ENCODE results near the gene RNF17. TPM values are rescaled to one million over a fixed set of nuclear protein-coding genes. Genes with fewer than 3 reads are reported as not detected.
"Not testable (repeated sequence)": the region's sequence is repeated elsewhere in the genome, so short reads cannot be mapped to it uniquely, and the experiment has no call there.

The RNF17 gene
- total RNA-seq, 1 donor from 2014 or later: not detected

DNA sequence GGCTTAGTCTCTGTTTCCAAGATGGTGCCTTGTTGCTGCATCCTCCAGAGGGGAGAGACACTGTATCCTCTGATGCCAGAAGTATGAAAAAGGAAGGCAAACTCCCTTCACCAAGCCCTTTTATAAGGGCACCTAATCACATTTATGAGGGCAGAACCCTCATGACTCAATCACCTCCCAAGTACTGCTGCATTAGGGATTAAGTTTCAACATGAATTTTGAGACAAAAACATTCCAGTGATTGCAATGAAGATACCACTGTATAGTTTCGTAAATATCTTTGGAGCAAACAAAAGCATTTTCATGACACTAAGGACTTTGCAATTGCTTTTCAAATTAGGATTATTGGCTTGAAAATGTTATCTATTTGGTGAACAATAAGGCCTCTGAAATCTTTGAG, 63.8 kb downstream of the RNF17 start:
- no peaks in the 10 kb centered on the region for H3K27me3 ChIP-seq
- no peak for TF ChIP-seq EZH2 (IDR thresholded peaks at IDR 0.05)
- TF ChIP-seq, protein P1, sequence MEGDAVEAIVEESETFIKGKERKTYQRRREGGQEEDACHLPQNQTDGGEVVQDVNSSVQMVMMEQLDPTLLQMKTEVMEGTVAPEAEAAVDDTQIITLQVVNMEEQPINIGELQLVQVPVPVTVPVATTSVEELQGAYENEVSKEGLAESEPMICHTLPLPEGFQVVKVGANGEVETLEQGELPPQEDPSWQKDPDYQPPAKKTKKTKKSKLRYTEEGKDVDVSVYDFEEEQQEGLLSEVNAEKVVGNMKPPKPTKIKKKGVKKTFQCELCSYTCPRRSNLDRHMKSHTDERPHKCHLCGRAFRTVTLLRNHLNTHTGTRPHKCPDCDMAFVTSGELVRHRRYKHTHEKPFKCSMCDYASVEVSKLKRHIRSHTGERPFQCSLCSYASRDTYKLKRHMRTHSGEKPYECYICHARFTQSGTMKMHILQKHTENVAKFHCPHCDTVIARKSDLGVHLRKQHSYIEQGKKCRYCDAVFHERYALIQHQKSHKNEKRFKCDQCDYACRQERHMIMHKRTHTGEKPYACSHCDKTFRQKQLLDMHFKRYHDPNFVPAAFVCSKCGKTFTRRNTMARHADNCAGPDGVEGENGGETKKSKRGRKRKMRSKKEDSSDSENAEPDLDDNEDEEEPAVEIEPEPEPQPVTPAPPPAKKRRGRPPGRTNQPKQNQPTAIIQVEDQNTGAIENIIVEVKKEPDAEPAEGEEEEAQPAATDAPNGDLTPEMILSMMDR (IDR thresholded peaks at IDR 0.05): no peak
- TF ChIP-seq EZH2phosphoT487 (IDR thresholded peaks at IDR 0.05): no peak
- Mint-ChIP-seq H3K27me3 (ENCODE audit: insufficient read depth, low read depth) (peaks cover 2% of the 10 kb centered on the region), H3K9me3 (no peaks in the 10 kb centered on the region), H3K27ac (no peak overlapping the region), H3K36me3 (no peaks in the 10 kb centered on the region), H3K4me1 (no peaks in the 10 kb centered on the region), H3K4me3 (no peak overlapping the region)
- DNase-seq (ENCODE audit: low spot score): no peak
- no peaks in the 10 kb centered on the region for H3K36me3 ChIP-seq
- no peaks in the 10 kb centered on the region for H3K79me2 ChIP-seq (ENCODE audit: low read depth)
- no peak overlapping the region for H2AFZ ChIP-seq (replicated peaks)
- no peaks in the 10 kb centered on the region for H3K9me3 ChIP-seq (ENCODE audit: low read depth)
- no peak overlapping the region for H3K4me2 ChIP-seq
- H3F3A ChIP-seq (ENCODE audit: low read depth): no peaks in the 10 kb centered on the region
- H3K4me1 ChIP-seq: peaks cover 7% of the 10 kb centered on the region
- H3K9ac ChIP-seq: no peak overlapping the region
- H3K4me3 ChIP-seq: no peak overlapping the region
- H3K27ac ChIP-seq: no peak overlapping the region
- no peaks in the 10 kb centered on the region for H4K20me1 ChIP-seq (ENCODE audit: low read depth)

DNA sequence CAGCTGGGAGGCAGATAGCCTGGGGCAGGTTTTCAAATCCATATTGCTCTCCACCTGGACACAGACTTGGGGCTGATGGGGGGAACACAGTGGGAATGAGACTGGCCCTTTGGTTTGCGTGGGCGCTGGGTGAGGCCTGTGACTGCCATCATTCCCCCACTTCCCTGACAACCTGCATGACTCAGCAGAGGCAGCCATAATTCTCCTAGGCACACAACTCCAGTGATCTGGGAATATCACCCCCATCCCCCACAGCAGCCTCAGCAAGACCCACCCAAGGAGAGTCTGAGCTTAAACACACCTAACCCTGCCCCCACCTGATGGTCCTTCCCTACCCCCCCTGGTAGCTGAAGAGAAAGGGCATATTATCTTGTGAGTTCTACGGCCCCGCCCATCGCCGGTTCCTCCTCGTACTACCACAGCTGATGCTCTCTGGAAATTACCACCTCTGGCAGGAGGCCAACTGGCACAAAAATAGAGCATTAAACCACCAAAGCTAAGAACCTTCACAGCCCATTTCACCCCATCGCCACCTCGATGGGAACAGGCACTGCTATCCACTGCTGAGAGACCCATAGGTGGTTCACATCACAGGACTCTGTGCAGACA, 71.0 kb downstream of the RNF17 start:
- Histone ChIP-seq H2AFZ (replicated peaks) (no peak overlapping the region), H3K36me3 (no peaks in the 10 kb centered on the region), H3K27me3 (no peaks in the 10 kb centered on the region), H3K9me3 (ENCODE audit: low read depth) (no peaks in the 10 kb centered on the region), H4K20me1 (ENCODE audit: low read depth) (no peaks in the 10 kb centered on the region), H3K4me3 (no peak overlapping the region), H3K9ac (no peak overlapping the region), H3K4me2 (no peak overlapping the region), H3K27ac (no peak overlapping the region), H3K4me1 (peaks cover 7% of the 10 kb centered on the region), H3K79me2 (ENCODE audit: low read depth) (no peaks in the 10 kb centered on the region), H3F3A (ENCODE audit: low read depth) (no peaks in the 10 kb centered on the region)
- TF ChIP-seq EZH2phosphoT487 (IDR thresholded peaks at IDR 0.05) (no peak), EZH2 (IDR thresholded peaks at IDR 0.05) (no peak)
- TF ChIP-seq, protein P1 (IDR thresholded peaks at IDR 0.05): no peak
- no peaks in the 10 kb centered on the region for H3K36me3 Mint-ChIP-seq
- no peak for DNase-seq (ENCODE audit: low spot score)
- H3K9me3 Mint-ChIP-seq: no peaks in the 10 kb centered on the region
- peaks cover 2% of the 10 kb centered on the region for H3K27me3 Mint-ChIP-seq (ENCODE audit: insufficient read depth, low read depth)
- H3K4me1 Mint-ChIP-seq: no peaks in the 10 kb centered on the region
- no peak overlapping the region for H3K27ac Mint-ChIP-seq
- no peak overlapping the region for H3K4me3 Mint-ChIP-seq

- not testable (repeated sequence) for H3K36me3 Mint-ChIP-seq; H3K9me3 Mint-ChIP-seq; H3K27me3 Mint-ChIP-seq (ENCODE audit: insufficient read depth, low read depth)
Measured at GRCh38 chr13:24837528-24837927, 73.6 kb downstream of the RNF17 start.

DNA sequence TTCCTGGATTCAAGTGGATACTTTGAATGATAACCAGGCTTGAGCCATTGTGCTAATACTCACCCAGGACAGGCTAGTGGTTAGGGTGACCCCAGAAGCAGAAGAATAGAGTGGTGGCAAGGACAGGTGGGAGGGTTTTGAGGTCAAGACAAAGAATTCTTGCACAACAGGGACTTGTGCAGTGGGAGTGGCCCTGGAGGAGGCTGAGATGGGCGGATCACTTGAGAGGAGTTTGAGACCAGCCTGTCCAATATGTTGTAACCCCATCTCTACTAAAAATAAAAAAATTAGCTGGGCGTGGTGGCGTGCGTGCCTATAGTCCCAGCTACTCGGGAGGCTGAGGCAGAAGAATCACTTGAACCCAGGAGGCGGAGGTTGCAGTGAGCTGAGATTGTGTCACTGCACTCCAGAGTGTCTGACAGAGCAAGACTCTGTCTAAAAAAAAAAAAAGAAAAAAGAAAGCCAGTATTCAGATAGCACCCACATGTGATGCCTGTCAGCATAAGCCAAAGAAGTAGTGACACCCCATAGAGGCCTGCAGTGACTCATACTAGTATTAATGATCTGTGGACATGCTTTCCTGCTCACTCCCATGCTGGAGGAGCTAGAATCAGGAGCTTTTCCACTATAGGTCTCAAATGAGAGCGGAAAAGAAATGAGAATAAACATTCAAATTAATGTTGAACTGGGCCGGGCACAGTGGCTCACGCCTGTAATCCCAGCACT, 78.7 kb downstream of the RNF17 start:
- H3K4me3 ChIP-seq: no peak overlapping the region
- no peaks in the 10 kb centered on the region for H3K36me3 ChIP-seq
- no peaks in the 10 kb centered on the region for H3K36me3 Mint-ChIP-seq
- no peaks in the 10 kb centered on the region for H3F3A ChIP-seq (ENCODE audit: low read depth)
- H3K9ac ChIP-seq: no peak overlapping the region
- no peaks in the 10 kb centered on the region for H3K27me3 ChIP-seq
- H3K9me3 ChIP-seq (ENCODE audit: low read depth): no peaks in the 10 kb centered on the region
- H2AFZ ChIP-seq (replicated peaks): no peak overlapping the region
- no peak overlapping the region for H3K4me3 Mint-ChIP-seq
- no peak for DNase-seq (ENCODE audit: low spot score)
- no peak overlapping the region for H3K27ac Mint-ChIP-seq
- no peaks in the 10 kb centered on the region for H3K79me2 ChIP-seq (ENCODE audit: low read depth)
- no peaks in the 10 kb centered on the region for H3K9me3 Mint-ChIP-seq
- H4K20me1 ChIP-seq (ENCODE audit: low read depth): no peaks in the 10 kb centered on the region
- H3K27ac ChIP-seq: no peak overlapping the region
- no peaks in the 10 kb centered on the region for H3K4me1 ChIP-seq
- peaks cover 2% of the 10 kb centered on the region for H3K27me3 Mint-ChIP-seq (ENCODE audit: insufficient read depth, low read depth)
- TF ChIP-seq, protein P1 (IDR thresholded peaks at IDR 0.05): no peak
- TF ChIP-seq EZH2 (IDR thresholded peaks at IDR 0.05) (no peak), EZH2phosphoT487 (IDR thresholded peaks at IDR 0.05) (no peak)
- H3K4me1 Mint-ChIP-seq: no peaks in the 10 kb centered on the region
- no peak overlapping the region for H3K4me2 ChIP-seq

More at GRCh38 chr13:24837528-24837927, 73.6 kb downstream of the RNF17 start:
- H3K4me3 ChIP-seq; H3F3A ChIP-seq (ENCODE audit: low read depth); H3K4me3 Mint-ChIP-seq; H3K9me3 ChIP-seq (ENCODE audit: low read depth); H3K79me2 ChIP-seq (ENCODE audit: low read depth); H3K4me1 ChIP-seq; H3K4me1 Mint-ChIP-seq; H3K27ac ChIP-seq; H3K9ac ChIP-seq; DNase-seq (ENCODE audit: low spot score); H4K20me1 ChIP-seq (ENCODE audit: low read depth); H3K36me3 ChIP-seq; H3K4me2 ChIP-seq; H2AFZ ChIP-seq (replicated peaks); H3K27me3 ChIP-seq; H3K27ac Mint-ChIP-seq: not testable (repeated sequence)

Measured in neural progenitor cell (in vitro differentiated cells).